Ureter (tissue), 1 donor: ENCODE data around the gene AHSG. TPM values are rescaled to one million over a fixed set of nuclear protein-coding genes. Genes with fewer than 3 reads are reported as not detected.
"Not testable (repeated sequence)": the region's sequence is repeated elsewhere in the genome, so short reads cannot be mapped to it uniquely, and the experiment has no call there.

Source experiments
- DNase-seq: peaks from one replicate; pipeline ENCODE4 v3.0.0-alpha.2; 2020; ENCODE audit warnings: low spot score
- total RNA-seq: library from RNA; stranded (reverse); gene quantifications from one replicate; pipeline ENCODE4 v1.2.4, GENCODE V29; 2023
- donor health status: DM: yes; HTN: yes; CAD: no.

AHSG gene
- total RNA-seq = not detected

GRCh38 chr3:186612721-186613636, at the start of gene AHSG:
TSS of gene AHSG (plus strand) at chr3:186613060. CDS start at chr3:186613142, 82 bp downstream.
- DNase-seq = no peak

- DNase-seq = no peak
Observed at GRCh38 chr3:186564586-186564985, 48.3 kb upstream of the AHSG start.

- no peak for DNase-seq
Observed at GRCh38 chr3:186566772-186567071, 46.1 kb upstream of the AHSG start.

- DNase-seq = peak; percentile 92
Observed at GRCh38 chr3:186567072-186567921, 45.6 kb upstream of the AHSG start, which contains the start of gene TBCCD1. TSS of gene TBCCD1 (minus strand) at chr3:186567339. CDS start at chr3:186564329, 3,010 bp downstream.

- not testable (repeated sequence) for DNase-seq
Observed at GRCh38 chr3:186569361-186569760, 43.5 kb upstream of the AHSG start.

GRCh38 chr3:186569779-186570095, 43.1 kb upstream of the AHSG start:
- DNase-seq = no peak

- DNase-seq = peak; percentile 99
Observed at GRCh38 chr3:186570096-186570940, 42.5 kb upstream of the AHSG start, which contains the start of gene DNAJB11. TSS of gene DNAJB11 (plus strand) at chr3:186570720. CDS start at chr3:186570898, 178 bp downstream.

GRCh38 chr3:186570941-186571643, 41.8 kb upstream of the AHSG start:
- DNase-seq = no peak

- no peak for DNase-seq
Observed at GRCh38 chr3:186571644-186572013, 41.2 kb upstream of the AHSG start.

- DNase-seq = no peak
Observed at GRCh38 chr3:186577521-186577920, 35.3 kb upstream of the AHSG start.

GRCh38 chr3:186580785-186581184, 32.1 kb upstream of the AHSG start:
- no peak for DNase-seq

GRCh38 chr3:186582541-186582940, 30.3 kb upstream of the AHSG start:
- no peak for DNase-seq

- DNase-seq = no peak
Observed at GRCh38 chr3:186583831-186584230, 29.0 kb upstream of the AHSG start.

GRCh38 chr3:186586245-186586644, 26.6 kb upstream of the AHSG start:
- DNase-seq = not testable (repeated sequence)

- DNase-seq = no peak
Observed at GRCh38 chr3:186587183-186587582, 25.7 kb upstream of the AHSG start.

- no peak for DNase-seq
Observed at GRCh38 chr3:186588632-186589031, 24.2 kb upstream of the AHSG start.

GRCh38 chr3:186589121-186589520, 23.7 kb upstream of the AHSG start:
- DNase-seq = no peak

GRCh38 chr3:186589856-186590579, 22.8 kb upstream of the AHSG start:
- no peak for DNase-seq

- DNase-seq = no peak
Observed at GRCh38 chr3:186590580-186591295, 22.1 kb upstream of the AHSG start.

- DNase-seq = no peak
Observed at GRCh38 chr3:186592682-186593081, 20.2 kb upstream of the AHSG start.
